ENCODE data around the gene SYNDIG1L. TPM values are rescaled to one million over a fixed set of nuclear protein-coding genes. Genes with fewer than 3 reads are reported as not detected.
A peak's percentile ranks its signal among the peaks of the same experiment; 100 is the strongest.

The SYNDIG1L gene
- total and polyA plus RNA-seq, 2 of the 8 experiments (the other 6 are each of a cell fraction or from before 2014, with no cell fraction given): 3.0 to 3.2 TPM

- H4K8ac ChIP-seq (ENCODE audit: extremely low read depth, insufficient read depth, low read length): 0 out of 2 replicates have a peak overlapping the region, but pooled peaks have one; percentile 19
- no peak for FAIRE-seq
- no peak overlapping the region for H3K4me3 ChIP-seq (ENCODE audit: extremely low read depth in 1 of 4, insufficient read depth in 2 of 4, low read depth in 3 of 4, low read length in 4 of 4)
- H3K9me3 ChIP-seq (ENCODE audit: insufficient read depth in 2 of 2, low read depth in 1 of 2, low read length in 1 of 2): no peaks in the 10 kb centered on the region
- peak overlapping the region; percentile 27 for H3K4ac ChIP-seq (replicated peaks; ENCODE audit: insufficient read length, low read depth, low read length)
- H3K23ac ChIP-seq (ENCODE audit: insufficient read length): no peak overlapping the region
- H2AFZ ChIP-seq (ENCODE audit: low read length): peak overlapping the region; percentile 70; the same call in 1 of the 2 replicates
- H4K5ac ChIP-seq (ENCODE audit: insufficient read length, low read depth, low read length): no peak overlapping the region
- H3K18ac ChIP-seq (ENCODE audit: extremely low read depth, low read length): peak overlapping the region; percentile 88
- no peak overlapping the region for H2BK20ac ChIP-seq (ENCODE audit: low read length)
- no peaks in the 10 kb centered on the region for H3K27me3 ChIP-seq (replicated peaks in 1 of 4; ENCODE audit: control insufficient read depth in 3 of 4, extremely low read depth in 1 of 4, insufficient read depth in 3 of 4, low read length in 3 of 4)
- peaks cover 2% of the 10 kb centered on the region; the same call in 1 of the 2 replicates for H3K23me2 ChIP-seq (ENCODE audit: low read depth, low read length)
- H2AK5ac ChIP-seq (ENCODE audit: low read depth, low read length): no peak overlapping the region
- peak in 1 of 2 experiments; percentile 76 for DNase-seq (ENCODE audit: low read depth in 1 of 2, low spot score in 2 of 2)
- CTCF ChIA-PET (ENCODE audit: partially characterized antibody): interaction anchor here (0.8 to 3.8 kb wide), 9 partner anchors 8 to 120 kb away, joined by 3 to 29 read pairs (median 14); partner anchors contain the start of gene SYNDIG1L
- no peak for TF ChIP-seq POLR2AphosphoS5 (IDR thresholded peaks at IDR 0.05; ENCODE audit: low read depth, low read length)
- TF ChIP-seq SIN3A (conservative IDR thresholded peaks at IDR 0.05 in 1 of 2, IDR thresholded peaks at IDR 0.05 in 1 of 2; ENCODE audit: low read depth in 1 of 2, low read length in 2 of 2): peak; percentile 52 to 65; a peak in 1 of 4 replicates
- peak overlapping the region; percentile 56; the same call in 1 of the 2 replicates for H2BK12ac ChIP-seq (ENCODE audit: low read depth, low read length)
- H3K9ac ChIP-seq (replicated peaks in 1 of 4; ENCODE audit: extremely low read depth in 1 of 4, low read depth in 3 of 4, low read length in 3 of 4): no peak overlapping the region; a peak in 1 of 7 replicates
- peak overlapping the region; percentile 17 for H2BK120ac ChIP-seq (replicated peaks; ENCODE audit: low read depth, low read length)
- POLR2A ChIA-PET (ENCODE audit: partially characterized antibody): interaction anchor here (0.8 to 1.4 kb wide), 4 partner anchors 10 to 53 kb away, joined by 3 read pairs; partner anchors contain the start of gene VRTN
- H3K36me3 ChIP-seq (ENCODE audit: control insufficient read depth in 2 of 4, insufficient read depth in 4 of 4, low read length in 3 of 4): no peaks in the 10 kb centered on the region
- no peak overlapping the region for H3K14ac ChIP-seq (ENCODE audit: insufficient read length)
- peak overlapping the region; percentile 86; the same call in 1 of the 2 replicates for H2BK5ac ChIP-seq (ENCODE audit: low read depth, low read length)
- WGBS, 2 experiments (ENCODE audit: extremely low coverage in 1 of 2, insufficient coverage in 1 of 2, insufficient read length in 1 of 2, insufficient replicate concordance in 2 of 2, low coverage in 1 of 2, low lambda C conversion rate in 2 of 2, missing lambda C conversion rate in 1 of 2): 46% methylated on average over 12 of the region's 12 CpGs; no CpG with 5 or more reads in 1 of the 2 experiments
- peaks cover 3 to 34% (median 25%) of the 10 kb centered on the region in 4 experiments for H3K4me1 ChIP-seq (replicated peaks in 1 of 4; ENCODE audit: control insufficient read depth in 3 of 4, insufficient read depth in 4 of 4, low read length in 3 of 4)
- H3K79me2 ChIP-seq (ENCODE audit: control insufficient read depth in 1 of 2, insufficient read depth in 2 of 2, low read length in 2 of 2): no peaks in the 10 kb centered on the region
- H3K27ac ChIP-seq (ENCODE audit: low read depth, low read length): no peak overlapping the region
- H3K56ac ChIP-seq (replicated peaks; ENCODE audit: insufficient read length, low read depth, low read length): no peak overlapping the region
- peak overlapping the region; percentile 94; the same call in 1 of the 2 replicates for H2BK15ac ChIP-seq (ENCODE audit: low read length)
- no peaks in the 10 kb centered on the region for H4K20me1 ChIP-seq (replicated peaks in 1 of 2; ENCODE audit: control insufficient read depth in 1 of 2, insufficient read depth in 2 of 2, low read length in 2 of 2)
- H3K79me1 ChIP-seq (ENCODE audit: low read depth, low read length): no peaks in the 10 kb centered on the region
- peak overlapping the region; percentile 94 for H4K91ac ChIP-seq (replicated peaks; ENCODE audit: insufficient read length, low read length)
- peak overlapping the region; percentile 19 to 50; a peak in 3 of 4 replicates for H3K4me2 ChIP-seq (ENCODE audit: insufficient read depth in 1 of 2, low read depth in 2 of 2, low read length in 2 of 2)
These were observed 24.3 kb downstream of the SYNDIG1L start for GRCh38 chr14:74401504-74402241.

All from H1 (cell line).